ENCODE results near the gene MYO16. TPM values are rescaled to one million over a fixed set of nuclear protein-coding genes. Genes with fewer than 3 reads are reported as not detected.

MYO16 gene
- total RNA-seq, 1 experiment from 2014 or later = not detected

- no peak overlapping the region for H2AFZ ChIP-seq (ENCODE audit: low read length)
These were observed 511.3 kb downstream of the MYO16 start for GRCh38 chr13:109140479-109141349.

More at GRCh38 chr13:109140479-109141349, 511.3 kb downstream of the MYO16 start:
- H3K79me1 ChIP-seq (ENCODE audit: insufficient read depth, low read depth, low read length, poor library complexity, severe bottlenecking) = no peaks in the 10 kb centered on the region
- no peak for DNase-seq
- no peaks in the 10 kb centered on the region for H3K4me1 ChIP-seq (ENCODE audit: insufficient read depth, low read length)
- H3K18ac ChIP-seq (ENCODE audit: insufficient read length, low read depth, low read length) = no peak overlapping the region
- H3K4ac ChIP-seq (ENCODE audit: low read depth, low read length) = no peak overlapping the region
- no peaks in the 10 kb centered on the region for H4K20me1 ChIP-seq (ENCODE audit: control insufficient read depth, insufficient read depth, insufficient read length)
- no peak overlapping the region for H3K23ac ChIP-seq (ENCODE audit: insufficient read length, low read depth, low read length)
- no peak overlapping the region for H2AK5ac ChIP-seq (ENCODE audit: insufficient read length, low read length)
- no peaks in the 10 kb centered on the region for H3K23me2 ChIP-seq (ENCODE audit: insufficient read length, low read depth, low read length, poor library complexity, severe bottlenecking)
- Mint-ChIP-seq H3K9me3 (peaks cover 14% of the 10 kb centered on the region in 2 experiments), H3K4me1 (peaks cover 5 to 6% of the 10 kb centered on the region in 2 experiments; a peak in 3 of 4 replicates), H3K36me3 (ENCODE audit: insufficient read depth in 1 of 3, low read depth in 3 of 3) (peaks cover 5 to 17% (median 6%) of the 10 kb centered on the region in 3 experiments), H3K4me3 (no peak overlapping the region), H3K27me3 (ENCODE audit: low read depth) (no peaks in the 10 kb centered on the region), H3K27ac (no peak overlapping the region)
- H3K9ac ChIP-seq (ENCODE audit: extremely low read depth, insufficient read length, low read length) = no peak overlapping the region
- H2BK15ac ChIP-seq (ENCODE audit: low read depth, low read length) = no peak overlapping the region
- no peak overlapping the region for H3K56ac ChIP-seq (ENCODE audit: insufficient read length, low read depth, low read length)
- TF ChIP-seq CTCF (conservative IDR thresholded peaks at IDR 0.05) = no peak
- H4K5ac ChIP-seq (ENCODE audit: insufficient read length, low read depth, low read length) = no peak overlapping the region
- H3K27me3 ChIP-seq (ENCODE audit: insufficient read depth, low read length) = no peaks in the 10 kb centered on the region
- no peak overlapping the region for H3T11ph ChIP-seq (ENCODE audit: low read length)
- no peak overlapping the region for H4K91ac ChIP-seq (ENCODE audit: insufficient read length, low read depth, low read length)
- no peak overlapping the region for H3K14ac ChIP-seq (ENCODE audit: insufficient read depth, low read length)
- H4K8ac ChIP-seq (replicated peaks; ENCODE audit: insufficient read length, low read depth, low read length) = no peak overlapping the region
- H3K27ac ChIP-seq (ENCODE audit: insufficient read length, low read depth, low read length) = no peak overlapping the region
- no peak overlapping the region for H3K4me2 ChIP-seq (ENCODE audit: insufficient read depth, insufficient read length, low read length)
- H2BK5ac ChIP-seq (ENCODE audit: insufficient read length, low read length) = no peak overlapping the region
- no peaks in the 10 kb centered on the region for H3K79me2 ChIP-seq (ENCODE audit: insufficient read depth, low read length)
- H2BK120ac ChIP-seq (ENCODE audit: low read depth, low read length, poor library complexity, severe bottlenecking) = no peak overlapping the region
- no peak overlapping the region for H2BK20ac ChIP-seq (ENCODE audit: low read depth, low read length, poor library complexity, severe bottlenecking)
- WGBS (ENCODE audit: extremely low coverage, insufficient read length, low lambda C conversion rate) = no CpG with 5 or more reads among the region's 97 CpGs
- no peak overlapping the region for H2BK12ac ChIP-seq (ENCODE audit: insufficient read length, low read depth, low read length)
- H3K9me3 ChIP-seq (ENCODE audit: control insufficient read depth, low read depth, low read length) = no peaks in the 10 kb centered on the region
